B cell (primary cell): ENCODE data around the gene APMAP. TPM values are rescaled to one million over a fixed set of nuclear protein-coding genes. Genes with fewer than 3 reads are reported as not detected.

Experiments
- ATAC-seq: fragments of 200-7000 bp; cut with Tn5 transposase; one replicate; pipeline ENCODE4 v1.10.0; 2021; ENCODE audit warnings: low read depth, mild to moderate bottlenecking, moderate number of reproducible peaks, moderate library complexity
- CTCF ChIA-PET: fragments of 350-600 bp; sonication (Branson Sonifier 250); formaldehyde crosslinking; loops from one replicate; lab custom pipeline; 2021; ENCODE audit warnings: antibody characterized with exemption, inconsistent platforms; lab: Charles Lee
- POLR2A ChIA-PET: fragments of 350-600 bp; sonication (Branson Sonifier 250); formaldehyde crosslinking; loops from one replicate; lab custom pipeline; 2021; ENCODE audit warnings: antibody characterized with exemption; lab: Charles Lee
- DNase-seq: peaks from one replicate; pipeline ENCODE4 v3.0.0; 2013
- H2AFZ ChIP-seq: 2 replicates; pipeline ENCODE4 v1.6.1; 2012; ENCODE audit warnings: mild to moderate bottlenecking, low read depth, low read length; ENCODE audit not compliant: insufficient read depth, poor library complexity, severe bottlenecking
- H3K27ac ChIP-seq, 2 donors: 1 replicate in 1 of 2; 2 replicates in 1 of 2; pipeline ENCODE4 v1.5.1; 2012 to 2013; ENCODE audit warnings: low read length in 2 of 2, mild to moderate bottlenecking in 2 of 2, moderate library complexity in 1 of 2
- H3K27me3 ChIP-seq, 4 experiments: fragments of 200-600 bp in 1 of 4; sonication (generic) in 1 of 4; replicated peaks in 1 of 4; 1 replicate in 2 of 4; 2 replicates in 2 of 4; pipeline versions ENCODE4 v1.6.1 to v1.7.0; 2013 to 2016; ENCODE audit warnings: low read length in 3 of 4, mild to moderate bottlenecking in 2 of 4, mixed read lengths in 1 of 4, moderate library complexity in 1 of 4; ENCODE audit not compliant: insufficient read depth in 4 of 4, control insufficient read depth in 3 of 4; ENCODE audit errors: control extremely low read depth in 1 of 4
- H3K36me3 ChIP-seq, 2 experiments: replicated peaks in 1 of 2; 1 replicate in 1 of 2; 2 replicates in 1 of 2; pipeline versions ENCODE4 v1.6.1 to v1.7.1; 2013; ENCODE audit warnings: low read length in 1 of 2; ENCODE audit not compliant: insufficient read depth in 2 of 2, control insufficient read depth in 1 of 2; ENCODE audit errors: control extremely low read depth in 1 of 2, extremely low read depth in 1 of 2
- H3K4me1 ChIP-seq, 2 donors: fragments of 200-600 bp in 1 of 2; sonication (generic) in 1 of 2; 1 replicate in 1 of 2; 2 replicates in 1 of 2; pipeline versions ENCODE4 v1.5.1 to v1.6.1; 2013 to 2017; ENCODE audit warnings: low read length in 2 of 2; ENCODE audit not compliant: control insufficient read depth in 2 of 2, insufficient read depth in 2 of 2
- H3K4me2 ChIP-seq: replicated peaks from 2 replicates; pipeline ENCODE3; 2012; ENCODE audit warnings: mild to moderate bottlenecking, low read depth, low read length; ENCODE audit not compliant: poor library complexity, severe bottlenecking
- H3K4me3 ChIP-seq, 5 experiments: fragments of 200-600 bp in 1 of 5; sonication (generic) in 1 of 5; 1 replicate in 3 of 5; 2 replicates in 2 of 5; pipeline versions ENCODE4 v1.5.1 to v1.7.0; 2011 to 2016; ENCODE audit warnings: low read length in 4 of 5, mild to moderate bottlenecking in 4 of 5, low read depth in 2 of 5, control low read depth in 1 of 5, moderate library complexity in 1 of 5; ENCODE audit not compliant: insufficient read depth in 1 of 5; ENCODE audit errors: control extremely low read depth in 1 of 5, extremely low read depth in 1 of 5
- H3K79me2 ChIP-seq: fragments of 200-600 bp; sonication (generic); one replicate; pipeline ENCODE4 v1.6.0; 2016; ENCODE audit warnings: low read length; ENCODE audit not compliant: control insufficient read depth, insufficient read depth
- H3K9ac ChIP-seq: fragments of 200-600 bp; sonication (generic); 2 replicates; pipeline ENCODE4 v1.6.1; 2017; ENCODE audit warnings: mild to moderate bottlenecking, low read length, moderate library complexity
- H3K9me3 ChIP-seq, 3 donors: one replicate each; pipeline versions ENCODE4 v1.6.1 to v1.7.1; 2013; ENCODE audit warnings: low read length in 2 of 3; ENCODE audit not compliant: control insufficient read depth in 2 of 3, insufficient read depth in 1 of 3; ENCODE audit errors: control extremely low read depth in 1 of 3
- H4K20me1 ChIP-seq: 2 replicates; pipeline ENCODE4 v1.6.0; 2012; ENCODE audit warnings: mild to moderate bottlenecking, low read length; ENCODE audit not compliant: insufficient read depth, control insufficient read depth, poor library complexity, severe bottlenecking
- H3K27ac Mint-ChIP-seq: one replicate; pipeline ENCODE4 v1.8.0; 2021; ENCODE audit warnings: mixed read lengths
- H3K27me3 Mint-ChIP-seq: one replicate; pipeline ENCODE4 v1.8.0; 2021; ENCODE audit warnings: mixed read lengths
- H3K4me1 Mint-ChIP-seq: one replicate; pipeline ENCODE4 v1.8.0; 2021; ENCODE audit warnings: mixed read lengths
- H3K4me3 Mint-ChIP-seq: one replicate; pipeline ENCODE4 v1.8.0; 2021; ENCODE audit warnings: mixed read lengths
- H3K9me3 Mint-ChIP-seq: one replicate; pipeline ENCODE4 v1.8.0; 2022; ENCODE audit warnings: mixed read lengths; ENCODE audit not compliant: insufficient read depth
- CTCF ChIP-seq: fragments of 200-600 bp; IDR thresholded peaks from one replicate; pipeline ENCODE4 v1.8.0; 2022; ENCODE audit warnings: antibody characterized with exemption, mild to moderate bottlenecking
- EZH2 ChIP-seq: IDR thresholded peaks from 2 replicates; pipeline ENCODE4 v1.6.1; 2012; ENCODE audit warnings: borderline replicate concordance, low read depth, mild to moderate bottlenecking, moderate library complexity, low read length; ENCODE audit not compliant: insufficient read depth, poor library complexity, severe bottlenecking
- WGBS: methylation state at CpG from one replicate; pipeline ENCODE4 v1.1.5; 2013; ENCODE audit warnings: missing lambda C conversion rate; ENCODE audit not compliant: insufficient coverage; 5-methylcytosine and 5-hydroxymethylcytosine counted together
- intact Hi-C: fragments of 100-400 bp; cut with micrococcal nuclease; formaldehyde crosslinking; loops from one replicate; pipeline ENCODE4 v1.10.0; 2022
- polyA plus RNA-seq: library from polyadenylated mRNA; depleted of rRNA; stranded (reverse); fragments of >200 nt; gene quantifications from 2 replicates; pipeline ENCODE4 v1.2.3, GENCODE V29; 2012
- total RNA-seq, 2 donors: library from RNA; stranded (reverse); fragments of 120-200 nt in 1 of 2; gene quantifications; 1 replicate in 1 of 2; 2 replicates in 1 of 2; pipeline versions ENCODE4 v1.2.3 to v1.2.4, GENCODE V29; 2013 to 2022

The APMAP gene
- total and polyA plus RNA-seq, 2 donors (not counting 1 experiment from before 2014, with no cell fraction given): 9.1 to 28.0 TPM

GRCh38 chr20:25023356-25023755 lies 30.8 kb upstream of the APMAP start:
- intact Hi-C loops: no loop called here
- H3K4me3 Mint-ChIP-seq: no peak overlapping the region
- ATAC-seq: no peak
- H3K36me3 ChIP-seq: peaks cover 0 to 86% of the 10 kb centered on the region in 2 experiments
- no peaks in the 10 kb centered on the region for H3K27me3 ChIP-seq
- TF ChIP-seq CTCF: no peak
- no peak for TF ChIP-seq EZH2
- H3K4me1 ChIP-seq: peaks cover 0 to 5% of the 10 kb centered on the region in 2 donors
- H3K9me3 ChIP-seq: no peaks in the 10 kb centered on the region
- no peak overlapping the region for H3K4me2 ChIP-seq
- ChIA-PET CTCF (interaction anchor here (0.8 to 1.4 kb wide), 3 partner anchors 14 to 42 kb away, joined by 3 to 4 read pairs (median 3); no protein-coding TSS in a partner anchor), POLR2A (no interaction called here)
- no peak overlapping the region for H3K9ac ChIP-seq
- H3K27me3 Mint-ChIP-seq: no peaks in the 10 kb centered on the region
- no peak overlapping the region for H3K4me3 ChIP-seq
- peaks cover 92% of the 10 kb centered on the region for H3K79me2 ChIP-seq
- no peak overlapping the region for H3K27ac ChIP-seq
- no peaks in the 10 kb centered on the region for H3K9me3 Mint-ChIP-seq
- DNase-seq: no peak
- peaks cover 98% of the 10 kb centered on the region for H4K20me1 ChIP-seq
- H3K4me1 Mint-ChIP-seq: peaks cover 17% of the 10 kb centered on the region
- 96% methylated on average over 8 of the region's 10 CpGs for WGBS
- no peak overlapping the region for H3K27ac Mint-ChIP-seq
- no peak overlapping the region for H2AFZ ChIP-seq

GRCh38 chr20:25022680-25023079 lies 30.1 kb upstream of the APMAP start:
- Histone ChIP-seq H3K4me3 (no peak overlapping the region), H3K9ac (no peak overlapping the region), H3K27me3 (no peaks in the 10 kb centered on the region), H3K4me1 (peaks cover 0 to 5% of the 10 kb centered on the region in 2 donors), H3K36me3 (peaks cover 0 to 84% of the 10 kb centered on the region in 2 experiments), H3K27ac (no peak overlapping the region), H3K79me2 (peaks cover 92% of the 10 kb centered on the region), H4K20me1 (peaks cover 100% of the 10 kb centered on the region), H2AFZ (no peak overlapping the region), H3K9me3 (no peaks in the 10 kb centered on the region), H3K4me2 (no peak overlapping the region)
- peaks cover 17% of the 10 kb centered on the region for H3K4me1 Mint-ChIP-seq
- no peak for TF ChIP-seq CTCF
- no peak for TF ChIP-seq EZH2
- intact Hi-C loops: no loop called here
- DNase-seq: no peak
- 98% methylated on average over 7 of the region's 11 CpGs for WGBS
- no peaks in the 10 kb centered on the region for H3K9me3 Mint-ChIP-seq
- no peak overlapping the region for H3K4me3 Mint-ChIP-seq
- no peaks in the 10 kb centered on the region for H3K27me3 Mint-ChIP-seq
- H3K27ac Mint-ChIP-seq: no peak overlapping the region
- ChIA-PET POLR2A (no interaction called here), CTCF (interaction anchor here (1.7 kb wide), 1 partner anchor 27 kb away, joined by 5 read pairs; no protein-coding TSS in a partner anchor)
- no peak for ATAC-seq
